ENCODE results near the gene TIE1. TPM values are rescaled to one million over a fixed set of nuclear protein-coding genes. Genes with fewer than 3 reads are reported as not detected.

Gene TIE1
- total RNA-seq, 1 experiment from 2014 or later, result 1.2 TPM

- DNase-seq, result no peak
- no peaks in the 10 kb centered on the region for H4K20me1 ChIP-seq (ENCODE audit: control insufficient read depth, insufficient read depth, insufficient read length)
- H3K27ac ChIP-seq (ENCODE audit: insufficient read length, low read depth, low read length), result no peak overlapping the region
- no peak overlapping the region for H4K8ac ChIP-seq (replicated peaks; ENCODE audit: insufficient read length, low read depth, low read length)
- Mint-ChIP-seq H3K9me3 (no peaks in the 10 kb centered on the region), H3K4me1 (peaks cover 7 to 11% of the 10 kb centered on the region in 2 experiments), H3K27me3 (ENCODE audit: low read depth) (peaks cover 4% of the 10 kb centered on the region), H3K4me3 (no peak overlapping the region), H3K27ac (no peak overlapping the region), H3K36me3 (ENCODE audit: insufficient read depth in 1 of 3, low read depth in 3 of 3) (no peaks in the 10 kb centered on the region)
- TF ChIP-seq CTCF (conservative IDR thresholded peaks at IDR 0.05), result no peak
- no peak overlapping the region for H3K18ac ChIP-seq (ENCODE audit: insufficient read length, low read depth, low read length)
- no peak overlapping the region for H4K91ac ChIP-seq (ENCODE audit: insufficient read length, low read depth, low read length)
- no peaks in the 10 kb centered on the region for H3K9me3 ChIP-seq (ENCODE audit: control insufficient read depth, low read depth, low read length)
- H3K14ac ChIP-seq (ENCODE audit: insufficient read depth, low read length), result peak overlapping the region; percentile 17; the same call in 1 of the 2 replicates
- no peak overlapping the region for H3K23ac ChIP-seq (ENCODE audit: insufficient read length, low read depth, low read length)
- no peaks in the 10 kb centered on the region for H3K4me1 ChIP-seq (ENCODE audit: insufficient read depth, low read length)
- H4K5ac ChIP-seq (ENCODE audit: insufficient read length, low read depth, low read length), result no peak overlapping the region
- no peaks in the 10 kb centered on the region for H3K79me2 ChIP-seq (ENCODE audit: insufficient read depth, low read length)
- H3K23me2 ChIP-seq (ENCODE audit: insufficient read length, low read depth, low read length, poor library complexity, severe bottlenecking), result no peaks in the 10 kb centered on the region
- H2BK15ac ChIP-seq (ENCODE audit: low read depth, low read length), result no peak overlapping the region
- H2AK5ac ChIP-seq (ENCODE audit: insufficient read length, low read length), result no peak overlapping the region
- no peak overlapping the region for H3K4me2 ChIP-seq (ENCODE audit: insufficient read depth, insufficient read length, low read length)
- H2BK120ac ChIP-seq (ENCODE audit: low read depth, low read length, poor library complexity, severe bottlenecking), result no peak overlapping the region
- H2AFZ ChIP-seq (ENCODE audit: low read length), result no peak overlapping the region
- H3K27me3 ChIP-seq (ENCODE audit: insufficient read depth, low read length), result no peaks in the 10 kb centered on the region
- no peak overlapping the region for H2BK12ac ChIP-seq (ENCODE audit: insufficient read length, low read depth, low read length)
- no peak overlapping the region for H3K56ac ChIP-seq (ENCODE audit: insufficient read length, low read depth, low read length)
- no CpG with 5 or more reads among the region's 10 CpGs for WGBS (ENCODE audit: extremely low coverage, insufficient read length, low lambda C conversion rate)
- H2BK5ac ChIP-seq (ENCODE audit: insufficient read length, low read length), result no peak overlapping the region
- no peak overlapping the region for H3T11ph ChIP-seq (ENCODE audit: low read length)
- H3K79me1 ChIP-seq (ENCODE audit: insufficient read depth, low read depth, low read length, poor library complexity, severe bottlenecking), result no peaks in the 10 kb centered on the region
- H2BK20ac ChIP-seq (ENCODE audit: low read depth, low read length, poor library complexity, severe bottlenecking), result no peak overlapping the region
- H3K4ac ChIP-seq (ENCODE audit: low read depth, low read length), result no peak overlapping the region
- no peak overlapping the region for H3K9ac ChIP-seq (ENCODE audit: extremely low read depth, insufficient read length, low read length)
These were observed 13.0 kb downstream of the TIE1 start for GRCh38 chr1:43313771-43314170.
